Head of caudate nucleus (tissue), 42 donors: ENCODE results near the gene HSPB6.
A peak's percentile ranks its signal among the peaks of the same experiment; 100 is the strongest.

Experiments
- DNase-seq, 42 donors: peaks; one replicate each; pipeline versions ENCODE4 v3.0.0 to v3.0.0-alpha.2; 2020 to 2021; ENCODE audit warnings: mixed read lengths in 7 of 42
- intact Hi-C: fragments of 100-400 bp; cut with DNase I; formaldehyde crosslinking; loops from one replicate; pipeline ENCODE4 v1.15.0; 2022

Gene HSPB6

DNA sequence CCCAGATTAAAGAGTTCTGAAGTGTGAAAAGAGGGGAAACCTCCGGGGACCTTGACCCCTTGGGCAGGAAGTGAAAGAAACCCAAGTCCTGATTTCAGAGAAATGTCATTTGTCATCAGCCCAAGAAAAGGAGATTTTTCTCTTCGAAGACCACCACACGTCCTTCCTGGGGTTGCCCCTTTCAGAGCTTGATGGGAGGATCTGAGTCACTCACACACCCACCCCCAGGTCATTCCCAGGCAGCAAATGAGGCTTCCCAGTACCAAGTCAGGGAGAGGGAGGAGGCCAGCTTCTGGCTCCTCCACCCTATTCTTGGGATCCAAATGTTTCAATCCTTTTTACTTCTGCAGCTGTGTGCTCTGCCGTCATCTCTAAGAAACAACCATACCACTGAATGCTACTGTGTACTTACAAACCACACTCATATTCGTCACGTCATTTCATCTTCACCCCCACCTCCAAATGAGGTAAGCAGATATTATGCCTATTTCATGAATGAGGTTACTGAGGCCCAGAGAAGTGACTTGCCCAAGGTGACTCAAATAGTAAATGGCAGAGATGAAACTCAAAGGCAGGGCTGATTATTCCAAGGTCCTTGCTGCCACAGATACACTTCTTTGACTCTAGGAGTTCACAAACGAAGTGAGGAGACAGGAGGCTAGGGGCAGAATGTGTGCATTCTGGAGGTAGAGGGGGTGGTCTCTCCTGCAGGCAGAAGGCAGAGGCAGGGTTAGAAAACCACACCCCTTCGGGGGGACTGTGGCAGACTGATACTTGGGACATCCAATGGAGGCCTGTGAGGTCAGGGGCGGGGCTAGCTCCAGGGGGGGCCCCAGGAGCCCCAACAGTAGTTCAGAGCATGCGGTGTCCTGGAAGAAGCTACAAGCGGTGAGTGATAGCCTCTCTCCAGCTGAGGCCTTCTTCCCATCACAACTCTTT, 44.0 kb downstream of the HSPB6 start:
- peak in 1 of 42 donors; percentile 36 for DNase-seq
- intact Hi-C loops, result no loop called here

DNA sequence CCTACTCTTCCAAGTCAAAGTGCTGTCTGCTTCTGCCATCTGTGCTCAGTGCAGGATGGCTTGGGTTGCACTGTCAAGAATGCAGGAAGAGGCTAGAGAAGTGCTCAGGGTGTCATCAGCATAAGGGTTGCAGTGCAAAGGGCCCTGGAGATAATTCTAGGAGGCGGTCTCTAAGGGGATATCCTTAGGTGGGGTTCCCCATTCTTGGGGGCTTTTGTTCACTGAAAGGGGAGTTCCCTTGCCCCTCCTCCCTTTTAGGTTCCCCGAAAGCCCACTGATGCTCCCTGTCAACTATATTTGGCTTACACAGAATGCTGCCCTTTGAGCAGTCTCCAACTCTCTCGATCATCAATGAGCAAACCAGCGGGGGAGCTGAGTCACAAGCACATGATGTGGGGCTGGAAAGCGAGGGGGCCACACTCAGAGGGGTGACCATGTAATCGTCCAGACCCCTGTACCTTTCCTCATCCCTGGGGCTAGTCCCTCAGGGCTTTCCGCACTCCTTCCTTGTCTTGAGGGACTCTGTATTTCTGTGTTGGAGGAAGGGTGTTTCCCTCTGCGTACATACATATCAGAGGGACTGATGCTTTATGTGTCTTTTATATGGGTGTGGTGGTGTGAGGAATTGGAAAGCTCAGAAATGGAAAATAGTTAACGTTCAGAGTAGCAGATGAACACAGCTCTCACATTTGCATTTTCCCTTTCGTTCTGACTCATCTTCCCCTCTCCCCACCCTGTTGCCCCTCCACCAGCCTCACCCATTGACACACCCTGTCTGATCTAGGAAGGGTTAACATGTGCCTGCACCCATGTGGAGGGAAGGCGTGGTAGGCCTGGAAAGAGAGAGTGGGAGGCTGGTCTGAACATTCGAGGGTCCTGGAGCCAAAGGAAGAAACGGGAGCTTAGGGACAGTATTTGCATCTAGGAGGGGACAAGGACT, 45.8 kb downstream of the HSPB6 start:
- no peak for DNase-seq

DNA sequence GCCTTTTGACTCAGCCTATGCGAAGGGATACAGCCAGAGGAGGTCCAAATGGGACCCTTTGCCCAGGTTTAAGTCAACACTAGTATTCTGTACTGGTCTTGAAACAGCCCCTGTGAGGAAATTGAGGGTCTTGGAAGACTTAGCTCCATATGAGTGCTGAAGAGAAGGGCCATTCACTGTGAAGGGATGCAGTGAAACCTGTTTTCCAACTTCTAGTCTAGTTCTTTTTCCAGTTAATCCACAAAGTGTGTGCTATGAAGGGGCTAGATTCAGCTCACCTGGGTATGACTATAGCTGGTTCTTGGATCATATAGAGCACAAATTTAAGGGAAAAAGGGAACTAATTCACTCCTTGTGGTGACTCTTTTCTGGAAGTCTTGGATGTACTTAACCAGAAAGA, 48.4 kb downstream of the HSPB6 start:
- no peak for DNase-seq
- intact Hi-C loops, result no loop called here

More for the DNA sequence above, 45.8 kb downstream of the HSPB6 start:
- intact Hi-C loops, result no loop called here
